ENCODE measurements around the gene KAT7.
"Not testable (repeated sequence)": the region's sequence is repeated elsewhere in the genome, so short reads cannot be mapped to it uniquely, and the experiment has no call there.

KAT7 gene

DNA sequence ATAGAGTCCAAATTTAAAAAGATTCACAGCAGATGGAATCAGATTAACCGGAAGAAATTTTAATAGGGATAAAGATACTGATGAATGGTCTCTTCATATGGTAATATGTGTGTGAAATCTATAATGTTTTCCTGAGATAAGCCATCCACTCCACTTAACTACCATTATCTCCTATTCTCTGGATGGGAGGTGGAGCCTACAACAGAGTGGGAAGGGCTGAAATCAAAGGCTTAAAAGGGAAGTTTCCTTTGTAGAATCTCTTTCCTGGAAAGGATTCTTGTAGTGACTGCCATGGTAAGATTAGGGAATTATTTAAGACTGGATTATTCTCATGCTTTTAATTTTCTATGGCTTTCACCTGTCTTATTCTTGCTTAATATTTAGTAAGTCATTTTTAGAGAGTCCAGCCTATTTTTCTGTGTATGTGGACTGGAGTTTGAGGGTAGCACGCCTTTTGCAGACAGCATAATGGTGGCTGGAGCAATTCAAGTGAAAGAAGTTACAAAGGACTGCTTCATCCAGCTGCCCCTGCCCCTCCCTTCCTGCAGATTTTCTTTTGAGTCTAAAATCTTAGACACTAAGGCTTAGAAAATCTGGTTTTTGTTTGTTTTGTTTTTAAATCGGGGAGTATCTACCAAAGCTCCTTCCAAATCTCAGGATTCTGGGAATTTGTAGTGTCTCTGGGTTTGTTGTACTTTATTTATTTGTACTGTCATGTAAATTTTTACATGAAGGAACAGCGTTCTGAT is 26.5 kb downstream of the KAT7 start:
- DNase-seq = no peak

- no peak for DNase-seq
These were observed 27.3 kb downstream of the KAT7 start for GRCh38 chr17:49815761-49816281.

DNA sequence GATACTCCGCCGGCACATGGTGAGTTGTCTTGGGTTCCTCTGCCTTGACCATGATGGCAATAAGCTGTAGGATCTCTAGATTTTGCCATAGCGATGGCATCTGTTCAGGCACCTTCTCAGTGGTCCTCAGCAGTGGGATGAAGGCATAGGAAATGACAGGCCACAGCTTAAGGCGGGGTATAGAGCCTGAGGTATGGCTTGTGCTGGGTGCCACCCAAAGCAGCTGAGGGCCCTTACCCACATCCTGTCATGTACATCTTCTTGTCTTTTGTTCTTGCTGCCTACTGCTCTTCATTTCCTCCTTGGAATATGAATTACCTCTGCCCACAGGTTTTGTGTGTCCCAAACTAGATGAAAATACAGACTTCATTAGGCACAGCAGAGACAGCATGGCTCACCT is 29.5 kb downstream of the KAT7 start:
- no peak for DNase-seq

DNA sequence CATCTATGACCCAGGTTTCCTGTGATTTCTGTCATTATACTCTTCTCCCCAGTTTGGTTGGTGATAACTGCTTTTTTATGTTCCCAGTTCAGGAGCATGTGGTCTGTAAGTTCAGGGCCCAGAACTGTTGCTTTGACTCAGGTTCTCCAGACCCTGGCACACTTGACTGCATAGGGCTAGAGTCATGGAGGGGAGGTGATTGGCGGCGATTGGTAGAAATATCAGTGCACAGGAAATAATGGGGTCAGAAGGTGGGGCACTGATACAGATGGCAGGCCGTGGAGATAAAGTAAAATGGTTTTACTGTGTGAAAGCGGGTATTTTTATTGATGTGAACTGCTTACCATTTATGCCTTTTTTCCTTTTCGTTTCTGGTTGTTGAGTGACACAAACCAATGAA is 30.7 kb downstream of the KAT7 start:
- DNase-seq = no peak

- no peak for DNase-seq
These were observed 31.2 kb downstream of the KAT7 start for GRCh38 chr17:49819651-49820050.

GRCh38 chr17:49820773-49821172 is 32.3 kb downstream of the KAT7 start:
- no peak for DNase-seq

DNA sequence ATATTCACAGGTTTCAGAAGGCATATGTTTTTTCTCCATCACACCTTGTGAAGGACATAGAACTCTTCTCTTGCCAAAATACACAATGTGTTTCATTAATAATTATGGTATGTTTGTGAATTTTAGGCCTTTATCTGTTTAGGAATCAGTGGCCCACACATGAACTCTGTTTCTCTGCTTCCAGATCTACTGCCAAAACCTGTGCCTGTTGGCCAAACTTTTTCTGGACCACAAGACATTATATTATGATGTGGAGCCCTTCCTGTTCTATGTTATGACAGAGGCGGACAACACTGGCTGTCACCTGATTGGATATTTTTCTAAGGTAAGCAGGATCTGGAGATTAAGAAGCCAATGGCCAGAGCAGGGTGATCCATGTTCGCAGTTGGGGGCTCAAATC is 33.0 kb downstream of the KAT7 start:
- DNase-seq = no peak

GRCh38 chr17:49821916-49822315 is 33.4 kb downstream of the KAT7 start:
- no peak for DNase-seq

DNA sequence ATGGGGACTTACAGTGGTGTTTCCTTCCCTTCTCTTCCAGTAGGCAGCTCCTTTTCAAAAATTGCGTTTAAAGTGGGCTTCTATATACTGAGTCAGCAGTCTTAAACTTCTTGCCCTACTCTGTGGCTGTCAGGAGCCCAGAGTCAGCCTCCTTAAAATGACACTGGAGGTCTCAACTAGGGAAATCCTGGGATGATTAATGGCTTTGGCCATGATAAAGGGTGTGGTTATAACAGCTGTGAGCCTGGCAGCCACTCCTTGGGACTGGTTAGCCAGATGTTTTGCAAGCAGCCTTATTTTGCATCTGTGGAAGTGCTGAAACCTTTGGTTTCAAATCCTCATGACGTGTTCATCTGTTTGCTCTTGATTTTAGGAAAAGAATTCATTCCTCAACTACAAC is 34.3 kb downstream of the KAT7 start:
- no peak for DNase-seq

- DNase-seq = no peak
These were observed 35.1 kb downstream of the KAT7 start for GRCh38 chr17:49823614-49824013.

- no peak for DNase-seq
These were observed 37.2 kb downstream of the KAT7 start for GRCh38 chr17:49825645-49826044.

DNA sequence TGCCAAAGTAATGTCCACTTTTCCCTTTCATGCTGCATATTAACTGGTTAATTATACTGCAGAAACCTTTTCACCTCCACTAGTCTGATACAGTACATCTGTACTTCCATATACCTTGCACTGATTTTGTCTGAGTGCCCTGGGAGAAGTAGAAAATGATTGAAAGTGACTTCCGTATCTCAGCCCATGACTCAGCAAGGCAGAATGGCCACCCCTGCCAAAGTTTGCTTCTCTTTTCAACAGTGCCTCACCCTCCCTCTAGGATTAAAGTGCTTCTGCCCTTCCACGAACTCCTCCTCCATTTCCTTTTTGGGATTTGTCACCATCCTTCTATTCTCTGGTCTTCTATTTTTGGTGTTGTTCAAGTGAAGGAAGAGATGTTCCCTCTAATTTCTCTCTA is 39.8 kb downstream of the KAT7 start:
- not testable (repeated sequence) for DNase-seq

DNA sequence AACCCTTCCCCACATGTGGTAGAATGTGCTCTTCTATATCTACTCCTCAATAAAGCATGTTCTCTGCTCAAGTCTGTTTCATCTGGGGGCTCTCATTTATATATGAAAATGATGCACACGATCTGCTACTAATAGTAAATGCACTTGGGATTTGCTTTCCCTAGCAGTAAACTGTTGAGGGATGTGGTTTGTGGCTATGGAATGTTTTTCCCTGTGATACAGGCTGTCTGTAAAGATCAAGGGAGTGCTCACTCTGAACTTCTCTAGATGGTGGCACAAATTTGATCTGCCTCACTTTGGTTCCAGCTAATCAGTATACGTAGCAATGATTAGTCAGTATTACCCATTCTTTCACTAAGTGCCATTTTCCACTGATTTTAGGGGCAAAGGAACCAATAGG is 40.5 kb downstream of the KAT7 start:
- no peak for DNase-seq

- DNase-seq = no peak
These were observed 42.1 kb downstream of the KAT7 start for GRCh38 chr17:49830605-49831004.

DNA sequence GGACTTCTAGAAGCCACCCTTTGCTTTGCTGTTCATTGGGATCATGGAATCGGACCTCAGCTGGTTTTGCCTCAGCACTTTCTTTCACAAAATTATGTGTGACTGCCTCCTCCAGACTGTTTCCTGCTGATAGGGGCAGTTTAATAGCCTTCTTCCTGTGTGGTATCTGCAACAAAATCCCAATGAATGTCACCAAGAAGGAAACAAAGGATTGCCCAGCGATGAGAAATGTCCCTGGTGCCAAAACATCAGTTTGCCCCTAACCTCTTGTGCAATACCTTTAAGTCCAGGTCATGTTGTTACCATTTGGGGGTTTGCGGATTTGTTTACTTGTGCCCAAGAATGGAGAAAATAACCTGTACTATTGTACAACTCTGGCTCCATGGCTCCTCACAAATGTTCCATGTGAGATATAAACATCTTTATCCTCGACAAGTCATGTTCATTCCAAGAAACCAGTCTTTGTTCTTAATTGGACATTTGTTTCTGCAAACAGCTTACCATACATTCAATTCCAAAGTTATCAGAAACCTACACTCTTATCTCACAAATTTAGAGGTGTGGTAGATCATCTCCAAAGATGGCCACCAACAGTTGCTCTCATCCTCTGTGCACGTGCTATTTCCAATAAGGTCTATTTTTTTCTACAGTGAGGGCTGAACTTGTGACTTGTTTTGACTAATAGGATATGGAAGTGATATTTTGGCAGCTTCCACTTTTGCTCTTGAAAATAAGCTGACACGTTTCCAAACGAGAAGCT is 44.5 kb downstream of the KAT7 start:
- DNase-seq = no peak

GRCh38 chr17:49834118-49834743 is 45.8 kb downstream of the KAT7 start:
- no peak for DNase-seq

- no peak for DNase-seq
These were observed 47.0 kb downstream of the KAT7 start for GRCh38 chr17:49835472-49835871.

DNA sequence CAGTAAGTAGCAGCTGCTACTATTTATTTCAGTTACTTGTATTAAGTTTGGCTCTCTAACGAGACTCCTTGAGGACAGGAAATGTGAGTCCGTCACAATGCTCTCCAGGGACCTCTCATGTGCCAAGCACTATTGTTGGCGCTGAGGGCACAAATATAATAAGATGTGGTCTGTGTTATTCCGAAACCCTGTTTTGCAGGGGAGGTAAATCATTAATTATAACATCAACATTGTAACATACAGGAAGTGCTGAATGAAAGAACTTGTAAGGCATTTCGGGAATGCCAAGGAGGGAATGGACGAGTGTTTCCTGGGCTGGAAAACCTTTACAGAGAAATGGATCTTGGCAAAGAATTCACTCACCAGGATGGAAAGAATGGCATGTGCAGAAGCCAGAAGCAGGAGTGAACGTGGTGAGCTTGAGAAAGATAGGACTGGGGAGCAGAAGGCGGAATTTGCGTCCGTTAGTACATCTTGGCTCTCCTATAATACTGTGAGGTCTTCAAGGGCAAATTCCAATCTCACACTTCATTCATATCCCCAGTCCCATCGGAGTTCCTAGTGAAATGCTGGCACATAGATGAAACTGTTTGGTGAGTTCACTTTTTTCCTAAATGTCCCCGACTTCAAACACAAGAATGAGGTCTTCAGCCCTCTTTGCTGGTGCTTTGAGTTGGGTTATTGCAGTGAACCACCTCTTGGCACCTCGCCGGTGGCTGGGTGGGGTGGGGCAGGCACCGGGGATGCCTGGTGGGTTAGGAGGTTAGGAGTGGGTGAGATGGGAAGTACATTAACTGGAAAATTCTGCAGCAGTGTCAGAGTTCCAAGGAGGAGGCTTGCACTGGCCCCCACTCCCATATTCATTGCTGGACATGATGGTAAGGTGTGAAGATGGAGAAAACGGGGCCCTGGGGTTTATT is 47.9 kb downstream of the KAT7 start:
- no peak for DNase-seq

GRCh38 chr17:49839455-49839854 is 51.0 kb downstream of the KAT7 start:
- no peak for DNase-seq

GRCh38 chr17:49841548-49841947 is 53.1 kb downstream of the KAT7 start:
- DNase-seq = no peak

GRCh38 chr17:49842371-49842770 is 53.9 kb downstream of the KAT7 start:
- no peak for DNase-seq

DNA sequence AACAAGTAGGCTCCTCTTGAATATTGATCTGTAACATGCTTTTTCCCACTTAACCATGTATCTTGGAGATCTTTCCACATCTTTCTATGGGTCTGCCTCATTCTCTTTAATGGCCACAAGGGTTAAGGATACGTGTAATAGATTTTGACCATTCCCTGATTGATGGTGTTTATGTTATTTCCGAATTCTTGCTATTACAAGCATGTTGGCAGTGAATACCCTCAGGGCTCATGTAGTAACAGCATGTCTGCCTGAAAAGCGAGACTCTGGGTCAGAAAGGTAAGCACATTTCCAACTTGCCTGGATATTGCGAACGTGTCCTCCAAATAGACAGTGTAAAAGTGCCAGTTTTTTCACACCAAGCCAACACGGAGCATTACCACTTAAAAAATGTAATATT is 54.4 kb downstream of the KAT7 start:
- DNase-seq = no peak

Measured in NCI-H1092 (cell line).